Stimulated activated CD8-positive, alpha-beta memory T cell treated with anti-CD3 and anti-CD28 coated beads, Interleukin-7, amount 100 ng/mL, for 48 hours (primary cell): ENCODE results near the gene HRH2.
"Not testable (repeated sequence)": the region's sequence is repeated elsewhere in the genome, so short reads cannot be mapped to it uniquely, and the experiment has no call there.

Experiments used
- DNase-seq, 2 donors: peaks; one replicate each; pipeline ENCODE4 v3.0.0-alpha.2; 2020; ENCODE audit warnings: low read depth in 1 of 2; ENCODE audit errors: extremely low read depth in 1 of 2

HRH2 gene

DNA sequence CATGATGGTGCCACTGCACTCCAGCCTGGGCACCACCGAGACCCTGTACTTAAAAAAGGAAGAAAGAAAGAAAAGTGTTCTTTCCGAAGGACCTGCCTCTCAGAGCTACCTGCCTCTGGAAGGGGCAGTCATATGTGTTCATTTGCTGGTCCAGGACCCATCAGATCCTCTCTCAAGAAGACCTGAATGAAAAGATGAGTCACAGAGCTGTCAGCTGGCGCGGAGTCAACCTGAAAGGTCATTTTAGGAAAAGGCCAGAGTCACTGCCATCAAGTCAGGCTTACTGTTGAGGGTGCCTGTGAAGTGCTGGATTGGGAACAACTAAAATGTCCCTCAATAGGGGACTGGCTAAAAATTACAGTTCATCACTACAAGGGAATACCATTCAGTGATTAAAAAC is 14.9 kb upstream of the HRH2 start:
- DNase-seq: no peak

- DNase-seq: no peak
Measured at GRCh38 chr5:175646251-175646650, 11.6 kb upstream of the HRH2 start.

DNA sequence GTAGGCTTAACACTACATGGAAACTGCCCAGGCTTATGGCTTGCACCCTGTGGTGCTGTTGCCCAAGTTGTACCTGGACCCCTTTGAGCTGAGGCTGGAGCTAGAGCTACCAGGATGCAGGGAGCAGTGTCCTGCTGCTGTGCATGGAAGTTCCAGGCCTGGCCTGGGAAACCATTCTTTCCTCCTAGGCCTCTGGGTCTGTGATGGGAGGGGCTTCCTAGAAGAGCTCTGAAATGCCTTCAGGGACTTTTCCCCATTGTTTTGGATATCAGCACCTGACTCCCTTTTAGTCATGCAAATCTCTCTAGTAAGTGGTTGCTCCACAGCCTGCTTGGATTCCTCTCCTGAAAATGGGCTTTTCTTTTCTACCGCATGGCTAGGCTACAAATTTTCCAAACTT is 7.9 kb upstream of the HRH2 start:
- DNase-seq: no peak

DNA sequence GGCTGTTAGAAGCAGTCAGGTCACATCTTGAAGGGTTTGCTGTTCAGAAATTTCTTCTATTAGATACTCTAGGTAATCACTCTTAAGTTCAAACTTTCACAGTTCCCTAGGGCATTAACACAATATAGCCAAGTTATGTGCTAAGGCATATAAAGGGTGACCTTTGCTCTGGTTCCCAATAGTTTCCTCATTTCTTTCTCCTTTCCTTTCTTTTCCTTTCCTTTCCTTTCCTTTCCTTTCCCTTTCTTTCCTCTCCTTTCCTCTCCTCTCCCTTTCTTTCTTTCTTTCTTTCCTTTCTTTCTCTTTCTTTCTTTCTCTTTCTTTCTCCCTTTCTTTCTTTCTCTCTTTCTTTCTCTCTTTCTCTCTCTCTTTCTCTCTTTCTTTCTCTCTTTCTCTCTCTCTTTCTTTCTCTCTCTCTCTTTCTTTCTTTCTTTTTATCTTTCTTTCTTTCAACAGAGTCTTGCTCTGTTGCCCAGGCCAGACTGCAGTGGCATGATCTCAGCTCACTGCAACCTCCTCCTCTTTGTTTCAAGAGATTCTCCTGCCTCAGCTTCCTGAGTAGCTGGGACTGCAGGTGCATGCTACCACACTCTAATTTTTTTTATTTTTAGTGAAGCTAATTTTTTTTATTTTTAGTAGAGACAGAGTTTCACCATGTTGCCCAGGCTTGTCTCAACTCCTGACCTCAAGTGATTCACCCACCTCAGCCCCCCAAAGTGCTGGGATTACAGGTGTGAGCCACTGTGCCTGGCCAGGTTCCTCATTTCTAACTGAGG is 7.3 kb upstream of the HRH2 start:
- not testable (repeated sequence) for DNase-seq

GRCh38 chr5:175652741-175653663 is 4.9 kb upstream of the HRH2 start:
- peak; percentile 66 to 82 for DNase-seq

DNA sequence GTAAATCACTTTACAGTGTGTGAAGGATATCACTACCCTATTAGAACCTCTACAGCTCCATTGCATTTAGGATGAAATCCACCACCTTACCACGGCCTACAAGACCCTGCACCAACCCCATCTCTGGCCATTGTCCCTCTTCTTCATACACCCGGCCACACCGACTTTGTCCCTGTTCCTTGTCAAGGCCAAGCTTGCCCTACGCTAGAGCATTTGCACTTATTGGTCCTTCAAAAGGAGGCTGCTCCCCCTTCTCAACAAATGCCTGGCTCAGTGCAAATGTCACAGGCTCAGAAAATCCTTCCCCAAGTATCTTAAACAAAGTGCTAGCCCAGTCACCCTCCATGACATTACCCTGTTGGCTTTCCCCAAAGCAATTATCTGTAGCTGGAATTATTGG is 4.1 kb upstream of the HRH2 start:
- no peak for DNase-seq

- no peak for DNase-seq
Measured at GRCh38 chr5:175654339-175654738, 3.5 kb upstream of the HRH2 start.

GRCh38 chr5:175654807-175655206 is 3.1 kb upstream of the HRH2 start:
- no peak for DNase-seq

DNA sequence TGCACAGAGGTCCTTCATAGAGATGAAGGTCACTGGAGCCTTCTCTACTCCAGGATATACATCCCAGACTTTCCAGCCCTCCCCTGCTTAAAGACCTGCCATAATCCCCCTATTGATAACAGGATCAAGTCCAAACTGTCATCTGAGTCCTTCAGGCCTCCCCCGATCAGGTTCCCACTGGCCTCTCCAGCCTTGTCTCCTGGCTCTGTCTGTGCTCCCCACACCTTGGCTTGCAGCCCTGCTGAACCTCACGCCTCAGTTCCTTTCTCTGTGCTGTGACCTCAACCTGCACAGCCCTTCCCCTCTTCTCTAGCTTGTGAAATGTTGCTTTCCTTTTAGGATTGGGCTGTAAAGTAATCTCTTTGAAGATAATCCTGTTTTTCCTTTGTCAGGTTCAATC is 2.5 kb upstream of the HRH2 start:
- DNase-seq: no peak

DNA sequence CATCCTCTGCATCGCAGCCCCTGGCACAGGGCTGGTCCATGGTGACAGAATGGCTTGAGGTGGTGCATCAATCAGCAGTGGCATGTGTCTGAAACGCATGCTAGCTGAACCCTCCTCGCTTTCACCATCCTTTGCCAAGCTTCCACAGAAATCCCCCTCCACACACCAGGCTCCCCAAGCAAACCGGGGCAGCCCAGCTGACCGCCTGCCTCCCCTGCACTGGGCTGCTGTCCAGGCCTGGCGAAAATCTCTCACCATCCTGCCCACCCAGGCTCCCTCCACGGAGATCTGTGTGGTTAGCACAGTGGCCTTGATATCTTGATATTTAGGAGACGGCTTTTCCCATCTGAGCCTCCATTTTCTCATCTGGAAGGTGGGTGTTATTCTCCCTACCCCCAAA is 905 bp upstream of the HRH2 start:
- no peak for DNase-seq

DNA sequence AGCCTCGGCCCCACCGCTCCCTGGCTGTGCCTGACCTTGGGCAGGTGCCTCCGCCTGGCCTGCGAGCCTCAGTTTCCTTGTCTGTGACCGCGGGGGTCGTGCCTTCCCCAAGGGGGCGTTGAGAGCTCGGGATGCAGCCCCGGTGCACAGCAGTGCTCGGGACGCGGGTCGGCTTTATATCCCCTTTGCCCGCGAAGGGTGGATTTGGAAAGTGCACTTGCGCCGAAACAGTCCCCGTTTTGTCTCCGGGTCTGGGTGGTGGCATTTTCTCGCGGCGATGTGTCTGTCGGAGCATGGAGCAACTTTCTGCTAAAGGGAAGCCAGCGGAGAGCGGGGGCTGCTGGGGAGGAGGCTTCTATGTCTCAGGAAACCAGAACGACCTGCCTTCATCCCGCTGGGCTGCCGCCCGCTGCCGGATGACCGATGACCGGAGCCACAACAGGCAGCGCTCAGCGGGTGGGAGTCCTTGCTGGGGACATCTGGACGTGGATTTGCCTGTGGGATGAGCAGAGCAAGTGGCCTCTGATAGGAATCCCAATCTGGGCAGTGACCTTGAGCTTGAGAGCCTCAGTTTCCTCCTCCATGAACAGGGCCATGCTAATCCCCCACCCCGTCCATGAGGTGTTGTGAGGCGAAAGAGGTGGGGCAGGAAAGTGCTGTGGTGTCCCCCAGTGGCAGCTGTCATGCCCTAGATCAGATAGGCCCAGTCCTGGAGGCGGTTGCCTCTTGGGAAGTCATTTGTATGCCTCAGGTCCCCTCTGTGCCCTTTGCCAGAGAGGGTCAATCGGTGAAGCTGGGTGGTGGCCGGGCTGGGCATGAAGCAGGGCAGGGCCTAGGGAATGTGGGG is 651 bp downstream of the HRH2 start:
- no peak for DNase-seq

DNA sequence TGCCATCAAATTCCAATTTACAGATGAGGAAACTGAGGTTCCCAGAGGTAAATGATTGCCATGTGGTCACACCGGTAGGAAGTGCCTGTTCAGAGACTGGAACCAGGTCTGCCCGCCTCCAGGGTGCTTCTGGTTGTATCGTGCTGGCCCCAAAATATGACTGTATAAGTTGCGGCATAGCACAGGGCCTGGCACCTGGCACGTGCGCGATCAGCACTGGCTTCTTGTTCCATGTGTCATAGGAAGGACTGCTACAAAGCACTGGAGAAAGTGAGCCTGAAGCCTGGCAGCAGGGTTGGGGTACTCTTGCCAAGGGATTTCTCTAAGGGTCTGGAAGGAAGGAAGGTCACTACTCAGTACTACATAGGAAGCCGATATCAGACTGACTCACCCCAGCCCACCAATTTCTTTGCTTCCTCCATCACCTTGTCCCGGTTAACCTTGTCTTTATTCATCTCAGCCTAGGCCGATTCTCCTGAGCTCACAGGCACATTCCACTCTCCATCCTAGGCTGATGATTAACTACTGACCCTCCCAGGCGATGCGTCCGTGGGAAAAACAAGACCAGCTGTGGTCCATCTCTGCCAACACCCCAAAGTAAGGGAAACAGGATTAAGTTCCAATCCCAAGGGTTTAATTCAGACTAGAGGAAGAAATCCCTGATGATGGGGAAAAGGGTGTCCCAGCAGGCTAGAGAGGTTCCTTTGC is 1.8 kb downstream of the HRH2 start:
- no peak for DNase-seq

DNA sequence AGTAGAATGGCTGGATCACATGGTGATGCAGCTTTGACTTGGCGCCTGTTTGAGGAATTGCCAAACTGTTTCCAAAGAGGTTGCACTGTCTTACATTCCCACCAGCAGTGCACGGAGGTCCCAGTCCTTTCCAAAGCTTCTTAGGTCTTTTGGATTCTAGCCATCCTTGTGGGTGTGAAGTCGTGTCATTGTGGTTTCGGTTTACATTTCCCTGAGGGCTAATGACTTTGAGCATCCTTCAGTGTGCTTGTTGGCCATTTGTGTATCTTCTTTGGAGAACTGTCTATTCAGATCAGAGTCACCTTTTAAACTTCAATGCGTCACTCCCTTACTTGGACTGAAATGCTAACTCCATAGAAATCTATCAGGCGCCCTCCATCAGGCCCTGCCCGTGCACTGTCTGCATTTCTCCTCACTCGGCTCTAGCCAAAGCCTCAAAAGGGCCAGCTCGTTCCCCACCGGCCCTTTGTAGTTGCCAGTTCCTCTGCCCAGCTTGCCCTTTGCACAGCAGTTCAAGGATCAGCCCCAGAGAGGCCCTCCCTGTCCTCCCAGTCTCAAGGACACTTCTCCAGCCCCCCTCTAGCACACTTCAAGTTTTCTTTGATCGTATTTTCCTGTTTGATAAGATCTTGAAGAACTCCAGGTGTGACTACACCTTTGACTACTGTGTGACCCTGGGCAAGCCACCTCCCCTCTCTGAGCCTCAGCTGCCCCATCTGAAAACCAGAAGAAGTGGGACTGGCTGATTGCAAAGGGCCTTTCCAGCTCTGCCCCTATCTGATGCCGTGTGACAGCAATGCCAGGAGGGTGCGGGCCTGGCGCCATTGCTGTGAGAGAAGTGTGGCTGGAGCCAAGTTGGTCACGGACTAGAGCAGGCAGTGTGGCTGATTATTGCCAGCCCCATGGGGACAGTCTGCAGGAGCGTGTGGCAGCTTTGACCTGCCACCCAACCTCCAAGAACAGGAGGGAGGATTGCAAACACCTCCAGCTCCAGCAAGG is 5.6 kb downstream of the HRH2 start:
- no peak for DNase-seq

- DNase-seq: no peak
Measured at GRCh38 chr5:175664723-175665122, 6.9 kb downstream of the HRH2 start.

GRCh38 chr5:175666216-175666615 is 8.3 kb downstream of the HRH2 start:
- DNase-seq: no peak

GRCh38 chr5:175668006-175668405 is 10.1 kb downstream of the HRH2 start:
- DNase-seq: no peak

GRCh38 chr5:175670372-175670771 is 12.5 kb downstream of the HRH2 start:
- no peak for DNase-seq

- DNase-seq: no peak
Measured at GRCh38 chr5:175671013-175671412, 13.1 kb downstream of the HRH2 start.

- DNase-seq: no peak
Measured at GRCh38 chr5:175672976-175673648, 15.2 kb downstream of the HRH2 start.
